ENCODE data around the gene TBCC.

GRCh38 chr6:42714098-42714761 lies 31.7 kb downstream of the TBCC start:
- TF ChIP-seq EZH2phosphoT487 (IDR thresholded peaks at IDR 0.05; ENCODE audit: low read depth) (no peak), CTCF (IDR thresholded peaks at IDR 0.05; ENCODE audit: low read depth, low read length) (no peak)

Measured in OCI-LY3 (cell line).